ENCODE measurements around the gene TGFBR2. TPM values are rescaled to one million over a fixed set of nuclear protein-coding genes. Genes with fewer than 3 reads are reported as not detected.

TGFBR2 gene
- total RNA-seq, 1 experiment from 2014 or later, result 0.81 TPM

- DNase-seq (ENCODE audit: low spot score), result no peak
- in situ Hi-C loops (cut with HindIII; ENCODE audit: low sequenced_read_pairs), result no loop called here
These were observed 90.5 kb downstream of the TGFBR2 start for GRCh38 chr3:30696896-30697295.

GRCh38 chr3:30698549-30698948 is 92.1 kb downstream of the TGFBR2 start:
- DNase-seq (ENCODE audit: low spot score), result no peak
- in situ Hi-C loops (cut with HindIII; ENCODE audit: low sequenced_read_pairs), result no loop called here

- no peak for DNase-seq (ENCODE audit: low spot score)
- in situ Hi-C loops (cut with HindIII; ENCODE audit: low sequenced_read_pairs), result no loop called here
These were observed 93.5 kb downstream of the TGFBR2 start for GRCh38 chr3:30699927-30700326.

GRCh38 chr3:30700702-30701321 is 94.4 kb downstream of the TGFBR2 start:
- DNase-seq (ENCODE audit: low spot score), result no peak
- in situ Hi-C loops (cut with HindIII; ENCODE audit: low sequenced_read_pairs), result no loop called here

GRCh38 chr3:30702038-30702827 is 95.8 kb downstream of the TGFBR2 start:
- DNase-seq (ENCODE audit: low spot score), result no peak
- in situ Hi-C loops (cut with HindIII; ENCODE audit: low sequenced_read_pairs), result no loop called here

- in situ Hi-C loops (cut with HindIII; ENCODE audit: low sequenced_read_pairs), result no loop called here
- DNase-seq (ENCODE audit: low spot score), result no peak
These were observed 96.5 kb downstream of the TGFBR2 start for GRCh38 chr3:30702828-30703397.

- in situ Hi-C loops (cut with HindIII; ENCODE audit: low sequenced_read_pairs), result no loop called here
- DNase-seq (ENCODE audit: low spot score), result no peak
These were observed 98.8 kb downstream of the TGFBR2 start for GRCh38 chr3:30704931-30705890.

- in situ Hi-C loops (cut with HindIII; ENCODE audit: low sequenced_read_pairs), result no loop called here
- no peak for DNase-seq (ENCODE audit: low spot score)
These were observed 101.4 kb downstream of the TGFBR2 start for GRCh38 chr3:30707825-30708224.

- no peak for DNase-seq (ENCODE audit: low spot score)
- in situ Hi-C loops (cut with HindIII; ENCODE audit: low sequenced_read_pairs), result no loop called here
These were observed 102.1 kb downstream of the TGFBR2 start for GRCh38 chr3:30708472-30708871.

GRCh38 chr3:30710017-30710416 is 103.6 kb downstream of the TGFBR2 start:
- no peak for DNase-seq (ENCODE audit: low spot score)
- in situ Hi-C loops (cut with HindIII; ENCODE audit: low sequenced_read_pairs), result no loop called here

GRCh38 chr3:30711151-30711550 is 104.8 kb downstream of the TGFBR2 start:
- DNase-seq (ENCODE audit: low spot score), result no peak
- in situ Hi-C loops (cut with HindIII; ENCODE audit: low sequenced_read_pairs), result no loop called here

GRCh38 chr3:30711867-30712266 is 105.5 kb downstream of the TGFBR2 start:
- in situ Hi-C loops (cut with HindIII; ENCODE audit: low sequenced_read_pairs), result no loop called here
- no peak for DNase-seq (ENCODE audit: low spot score)

GRCh38 chr3:30712991-30713390 is 106.6 kb downstream of the TGFBR2 start:
- in situ Hi-C loops (cut with HindIII; ENCODE audit: low sequenced_read_pairs), result no loop called here
- no peak for DNase-seq (ENCODE audit: low spot score)

GRCh38 chr3:30713885-30714503 is 107.6 kb downstream of the TGFBR2 start:
- in situ Hi-C loops (cut with HindIII; ENCODE audit: low sequenced_read_pairs), result no loop called here
- no peak for DNase-seq (ENCODE audit: low spot score)

GRCh38 chr3:30719536-30719935 is 113.1 kb downstream of the TGFBR2 start:
- no peak for DNase-seq (ENCODE audit: low spot score)
- in situ Hi-C loops (cut with HindIII; ENCODE audit: low sequenced_read_pairs), result no loop called here

GRCh38 chr3:30720586-30721313 is 114.3 kb downstream of the TGFBR2 start:
- in situ Hi-C loops (cut with HindIII; ENCODE audit: low sequenced_read_pairs), result no loop called here
- no peak for DNase-seq (ENCODE audit: low spot score)

- in situ Hi-C loops (cut with HindIII; ENCODE audit: low sequenced_read_pairs), result no loop called here
These were observed 114.9 kb downstream of the TGFBR2 start for GRCh38 chr3:30721314-30721634.

GRCh38 chr3:30723211-30723610 is 116.8 kb downstream of the TGFBR2 start:
- DNase-seq (ENCODE audit: low spot score), result no peak
- in situ Hi-C loops (cut with HindIII; ENCODE audit: low sequenced_read_pairs), result no loop called here

More at GRCh38 chr3:30721314-30721634, 114.9 kb downstream of the TGFBR2 start:
- no peak for DNase-seq (ENCODE audit: low spot score)

- in situ Hi-C loops (cut with HindIII; ENCODE audit: low sequenced_read_pairs), result no loop called here
These were observed 118.5 kb downstream of the TGFBR2 start for GRCh38 chr3:30724863-30725262.

More at GRCh38 chr3:30724863-30725262, 118.5 kb downstream of the TGFBR2 start:
- DNase-seq (ENCODE audit: low spot score), result no peak
